Adrenal gland (tissue), 5 donors: ENCODE measurements around the gene UVRAG.

Experiments used
- POLR2A ChIP-seq, 2 donors: fragments of 450-650 bp; IDR thresholded peaks; one replicate each; pipeline ENCODE4 v1.6.1; 2017; ENCODE audit warnings: antibody characterized with exemption in 2 of 2, mild to moderate bottlenecking in 2 of 2, moderate library complexity in 1 of 2
- TF ChIP-seq, protein P1 (sequence below), 6 experiments: fragments of 450-650 bp in 4 of 6; fragments of 200-600 bp in 2 of 6; sonication (generic) in 1 of 6; IDR thresholded peaks; 1 replicate in 5 of 6; 2 replicates in 1 of 6; pipeline versions ENCODE4 v1.5.1 to v1.8.0; 2016 to 2021; ENCODE audit warnings: antibody characterized with exemption in 6 of 6, mild to moderate bottlenecking in 2 of 6, moderate library complexity in 1 of 6
- donor health status: DM: no; HTN: no; CAD: no.

DNA sequence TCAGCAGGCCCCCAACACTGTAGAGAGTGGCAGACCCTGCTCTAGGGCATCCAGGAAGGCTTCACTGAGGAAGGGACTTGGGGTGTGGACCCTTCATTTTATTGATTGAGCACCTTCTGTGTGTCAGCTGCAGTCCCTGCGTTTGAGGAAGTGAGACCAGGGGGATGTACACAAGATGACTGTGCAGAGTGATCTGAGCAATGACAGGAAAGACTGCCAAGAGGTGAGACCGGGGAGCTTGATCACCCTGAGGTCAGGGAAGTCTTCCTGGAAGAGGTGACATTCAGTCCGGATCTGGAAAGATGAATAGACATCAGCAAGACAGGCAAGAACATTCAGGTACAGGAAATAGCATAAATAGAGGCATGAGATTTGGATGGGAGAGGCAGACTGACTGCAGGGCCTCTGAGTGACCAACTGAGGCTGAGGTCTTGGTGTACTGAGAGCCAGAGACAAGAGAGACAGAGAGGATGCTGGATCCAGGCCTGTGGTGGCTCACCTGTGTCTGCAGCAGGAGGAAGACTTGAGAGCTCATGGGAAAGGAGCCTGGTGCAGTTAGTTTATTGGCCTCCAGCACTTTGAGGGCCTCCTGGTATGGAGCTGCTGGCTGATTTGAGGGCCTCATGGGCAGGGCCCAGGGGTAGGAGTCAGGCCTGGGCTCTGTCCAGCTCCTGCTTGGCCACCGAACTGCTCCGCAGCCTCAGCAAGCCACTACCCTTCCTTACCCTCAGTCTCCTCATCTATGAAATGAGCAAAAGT is 41.2 kb upstream of the UVRAG start:
- TF ChIP-seq POLR2A (IDR thresholded peaks at IDR 0.05): no peak
- TF ChIP-seq, protein P1, sequence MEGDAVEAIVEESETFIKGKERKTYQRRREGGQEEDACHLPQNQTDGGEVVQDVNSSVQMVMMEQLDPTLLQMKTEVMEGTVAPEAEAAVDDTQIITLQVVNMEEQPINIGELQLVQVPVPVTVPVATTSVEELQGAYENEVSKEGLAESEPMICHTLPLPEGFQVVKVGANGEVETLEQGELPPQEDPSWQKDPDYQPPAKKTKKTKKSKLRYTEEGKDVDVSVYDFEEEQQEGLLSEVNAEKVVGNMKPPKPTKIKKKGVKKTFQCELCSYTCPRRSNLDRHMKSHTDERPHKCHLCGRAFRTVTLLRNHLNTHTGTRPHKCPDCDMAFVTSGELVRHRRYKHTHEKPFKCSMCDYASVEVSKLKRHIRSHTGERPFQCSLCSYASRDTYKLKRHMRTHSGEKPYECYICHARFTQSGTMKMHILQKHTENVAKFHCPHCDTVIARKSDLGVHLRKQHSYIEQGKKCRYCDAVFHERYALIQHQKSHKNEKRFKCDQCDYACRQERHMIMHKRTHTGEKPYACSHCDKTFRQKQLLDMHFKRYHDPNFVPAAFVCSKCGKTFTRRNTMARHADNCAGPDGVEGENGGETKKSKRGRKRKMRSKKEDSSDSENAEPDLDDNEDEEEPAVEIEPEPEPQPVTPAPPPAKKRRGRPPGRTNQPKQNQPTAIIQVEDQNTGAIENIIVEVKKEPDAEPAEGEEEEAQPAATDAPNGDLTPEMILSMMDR (IDR thresholded peaks at IDR 0.05): no peak
